ENCODE data around the gene SLC8A1. TPM values are rescaled to one million over a fixed set of nuclear protein-coding genes. Genes with fewer than 3 reads are reported as not detected.

The SLC8A1 gene
- total and polyA plus RNA-seq, 8 donors, result 0.31 to 105 (median 14.0) TPM

DNA sequence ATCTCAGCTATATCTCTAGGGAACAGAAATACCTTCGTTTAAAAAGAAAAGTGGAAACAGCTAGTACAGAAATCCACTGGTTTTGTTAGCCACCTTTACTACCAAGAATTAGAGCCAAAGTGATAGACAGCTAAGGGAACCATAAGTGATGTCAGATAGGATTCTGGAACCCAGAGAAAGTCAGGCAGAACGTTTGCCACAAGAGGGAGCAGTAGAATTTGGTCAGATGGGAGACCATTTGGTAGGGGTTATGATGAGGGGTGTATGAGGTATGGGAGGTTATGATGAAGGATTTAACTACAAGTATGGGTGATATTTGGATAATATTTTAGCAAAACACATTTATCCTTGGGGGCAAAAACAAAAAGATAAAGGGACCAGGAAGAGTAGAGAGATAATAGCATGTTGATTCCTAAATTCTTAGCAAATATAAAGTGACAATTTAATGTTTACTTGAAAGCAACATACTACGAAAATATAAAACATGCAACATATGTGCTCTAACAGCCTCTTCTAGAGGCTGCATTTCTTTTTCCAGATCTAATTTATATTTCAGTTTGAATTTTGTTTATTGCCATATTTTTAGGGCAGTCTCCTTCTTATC is 3.3 kb downstream of the SLC8A1 start:
- WGBS, 5 donors, result 25 to 41% (median 35%) methylated on average over 3 of the region's 3 CpGs
- Histone ChIP-seq H3K9me3 (no peaks in the 10 kb centered on the region), H3K4me3 (no peak overlapping the region), H3K36me3 (no peaks in the 10 kb centered on the region), H3K27me3 (peaks cover 0 to 27% (median 5%) of the 10 kb centered on the region in 3 donors), H3K27ac (no peak overlapping the region), H3K4me1 (peaks cover 0 to 29% (median 18%) of the 10 kb centered on the region in 4 donors)
- peak in 1 of 2 donors; percentile 47 for DNase-seq
- TF ChIP-seq POLR2A (IDR thresholded peaks at IDR 0.05), result no peak
- TF ChIP-seq POLR2AphosphoS5 (IDR thresholded peaks at IDR 0.05), result no peak
- TF ChIP-seq, protein P1, sequence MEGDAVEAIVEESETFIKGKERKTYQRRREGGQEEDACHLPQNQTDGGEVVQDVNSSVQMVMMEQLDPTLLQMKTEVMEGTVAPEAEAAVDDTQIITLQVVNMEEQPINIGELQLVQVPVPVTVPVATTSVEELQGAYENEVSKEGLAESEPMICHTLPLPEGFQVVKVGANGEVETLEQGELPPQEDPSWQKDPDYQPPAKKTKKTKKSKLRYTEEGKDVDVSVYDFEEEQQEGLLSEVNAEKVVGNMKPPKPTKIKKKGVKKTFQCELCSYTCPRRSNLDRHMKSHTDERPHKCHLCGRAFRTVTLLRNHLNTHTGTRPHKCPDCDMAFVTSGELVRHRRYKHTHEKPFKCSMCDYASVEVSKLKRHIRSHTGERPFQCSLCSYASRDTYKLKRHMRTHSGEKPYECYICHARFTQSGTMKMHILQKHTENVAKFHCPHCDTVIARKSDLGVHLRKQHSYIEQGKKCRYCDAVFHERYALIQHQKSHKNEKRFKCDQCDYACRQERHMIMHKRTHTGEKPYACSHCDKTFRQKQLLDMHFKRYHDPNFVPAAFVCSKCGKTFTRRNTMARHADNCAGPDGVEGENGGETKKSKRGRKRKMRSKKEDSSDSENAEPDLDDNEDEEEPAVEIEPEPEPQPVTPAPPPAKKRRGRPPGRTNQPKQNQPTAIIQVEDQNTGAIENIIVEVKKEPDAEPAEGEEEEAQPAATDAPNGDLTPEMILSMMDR (IDR thresholded peaks at IDR 0.05), result peak in 4 of 7 experiments; percentile 31 to 36 (median 34)
- intact Hi-C loops (cut with DNase I; ENCODE audit: low total_unique reads), result no loop called here

DNA sequence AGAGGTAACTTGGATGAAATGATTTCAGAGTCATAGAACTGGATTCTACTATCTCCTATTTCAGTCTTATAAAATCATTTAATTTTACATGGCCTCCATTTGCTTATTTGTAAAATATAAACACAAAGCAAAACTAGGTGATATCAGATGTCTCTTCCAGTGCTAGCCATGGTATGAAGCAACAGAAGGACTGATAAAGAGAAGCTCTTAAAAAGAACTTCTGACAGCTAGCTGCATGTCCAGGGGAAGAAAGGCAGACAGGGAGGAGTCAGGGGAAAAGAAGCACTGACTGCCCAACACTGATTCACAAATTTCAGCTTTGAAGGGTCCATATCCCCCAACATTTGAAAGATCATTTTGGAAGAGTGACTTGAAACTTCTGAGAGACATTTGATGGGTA is 6.4 kb downstream of the SLC8A1 start:
- Histone ChIP-seq H3K27me3 (peaks cover 0 to 4% (median 0%) of the 10 kb centered on the region in 3 donors), H3K4me1 (peaks cover 0 to 13% (median 2%) of the 10 kb centered on the region in 4 donors), H3K9me3 (no peaks in the 10 kb centered on the region), H3K4me3 (no peak overlapping the region), H3K27ac (no peak overlapping the region), H3K36me3 (no peaks in the 10 kb centered on the region)
- TF ChIP-seq, protein P1 (IDR thresholded peaks at IDR 0.05), result no peak
- no peak for TF ChIP-seq EP300 (IDR thresholded peaks at IDR 0.05)
- no peak for TF ChIP-seq POLR2AphosphoS5 (IDR thresholded peaks at IDR 0.05)
- TF ChIP-seq POLR2A (IDR thresholded peaks at IDR 0.05), result no peak
- intact Hi-C loops (cut with DNase I; ENCODE audit: low total_unique reads), result no loop called here
- DNase-seq, result no peak

DNA sequence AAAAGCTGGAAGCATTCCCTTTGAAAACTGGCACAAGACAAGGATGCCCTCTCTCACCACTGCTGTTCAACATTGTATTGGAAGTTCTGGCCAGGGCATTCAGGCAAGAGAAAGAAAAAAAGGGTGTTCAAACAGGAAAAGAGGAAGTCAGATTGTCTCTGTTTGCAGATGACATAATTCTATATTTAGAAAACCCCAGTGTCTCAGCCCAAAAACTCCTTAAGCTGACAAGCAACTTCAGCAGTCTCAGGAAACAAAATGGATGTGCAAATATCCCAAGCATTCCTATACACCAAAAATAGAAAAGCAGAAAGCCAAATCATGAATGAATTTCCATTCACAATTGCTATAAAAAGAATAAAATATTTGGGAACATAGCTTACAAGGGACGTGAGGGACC is 11.1 kb downstream of the SLC8A1 start:
- TF ChIP-seq, protein P1 (IDR thresholded peaks at IDR 0.05), result no peak
- TF ChIP-seq POLR2AphosphoS5 (IDR thresholded peaks at IDR 0.05), result no peak
- TF ChIP-seq EP300 (IDR thresholded peaks at IDR 0.05), result no peak
- TF ChIP-seq POLR2A (IDR thresholded peaks at IDR 0.05), result no peak
- no peak overlapping the region for H3K27ac ChIP-seq
- WGBS, 5 donors, result 58 to 83% (median 72%) methylated on average over 1 of the region's 1 CpG
- no peaks in the 10 kb centered on the region for H3K36me3 ChIP-seq
- no peak for DNase-seq
- H3K27me3 ChIP-seq, result no peaks in the 10 kb centered on the region
- no peaks in the 10 kb centered on the region for H3K9me3 ChIP-seq
- intact Hi-C loops (cut with DNase I; ENCODE audit: low total_unique reads), result no loop called here
- H3K4me3 ChIP-seq, result no peak overlapping the region
- peaks cover 0 to 7% (median under 1%) of the 10 kb centered on the region in 4 donors for H3K4me1 ChIP-seq

DNA sequence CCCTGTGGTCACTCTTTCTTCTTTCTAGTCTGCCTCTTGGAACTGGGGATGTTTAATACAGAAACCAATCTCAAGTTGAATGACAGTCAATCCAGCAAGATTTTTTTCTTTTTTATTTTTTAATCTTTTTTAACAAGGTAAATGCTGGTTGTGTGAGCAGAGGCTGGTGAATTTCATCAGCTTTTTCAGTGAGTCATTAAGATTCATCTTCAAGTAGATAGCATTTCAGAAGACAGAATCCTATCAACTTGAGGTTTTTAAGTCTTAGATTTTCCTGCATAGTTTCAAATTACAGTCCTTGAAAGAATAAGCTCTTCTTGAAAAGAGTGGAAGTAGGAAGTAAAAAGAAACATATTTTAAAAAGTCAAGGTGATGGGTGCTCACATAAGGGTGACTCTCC is 12.4 kb downstream of the SLC8A1 start:
- H3K4me3 ChIP-seq, result no peak overlapping the region
- no peaks in the 10 kb centered on the region for H3K9me3 ChIP-seq
- H3K4me1 ChIP-seq, result peaks cover 0 to 11% (median 5%) of the 10 kb centered on the region in 4 donors
- TF ChIP-seq POLR2A (IDR thresholded peaks at IDR 0.05) (no peak), EP300 (IDR thresholded peaks at IDR 0.05) (no peak), POLR2AphosphoS5 (IDR thresholded peaks at IDR 0.05) (no peak)
- TF ChIP-seq, protein P1 (IDR thresholded peaks at IDR 0.05), result no peak
- H3K36me3 ChIP-seq, result no peaks in the 10 kb centered on the region
- H3K27me3 ChIP-seq, result no peaks in the 10 kb centered on the region
- no peak overlapping the region for H3K27ac ChIP-seq
- no peak for DNase-seq
- intact Hi-C loops (cut with DNase I; ENCODE audit: low total_unique reads), result no loop called here
